ENCODE data around the gene CAPN10.

The CAPN10 gene

DNA sequence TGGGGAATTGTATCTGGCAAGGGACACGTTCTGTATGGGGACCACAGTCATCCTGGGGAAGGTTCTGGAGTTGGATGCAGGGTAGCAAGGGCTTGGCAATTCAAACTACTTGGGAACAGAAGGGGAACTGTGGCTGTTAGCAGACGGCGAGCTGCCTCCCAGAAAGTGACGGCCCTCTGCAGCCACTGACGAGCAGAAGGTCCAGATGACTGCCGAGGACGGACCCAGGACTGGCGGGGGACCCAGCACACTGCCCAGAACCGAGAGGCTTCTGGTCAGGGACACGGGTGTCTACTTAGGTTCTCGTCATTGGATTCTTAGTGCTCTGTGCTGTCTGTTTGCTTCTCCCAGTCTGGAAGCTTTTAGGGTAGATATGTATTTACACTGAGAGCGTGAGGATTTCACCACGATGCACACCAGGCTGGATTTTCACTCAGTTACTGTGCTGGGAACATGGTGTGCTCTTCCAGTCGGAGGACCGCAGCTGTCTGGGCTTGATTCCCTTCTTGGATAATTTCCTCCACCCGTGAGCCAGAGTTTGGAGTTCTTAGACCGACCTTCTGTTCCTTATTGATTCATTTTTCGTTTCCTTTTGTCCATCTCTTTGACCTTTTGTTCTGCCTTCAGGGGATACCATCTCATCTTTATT lies 52.1 kb downstream of the CAPN10 start:
- Histone ChIP-seq H3K4me1 (ENCODE audit: insufficient read depth, low read length) (no peaks in the 10 kb centered on the region), H3K9ac (ENCODE audit: low read depth, low read length) (no peak overlapping the region), H3K27me3 (ENCODE audit: insufficient read depth, low read length) (no peaks in the 10 kb centered on the region), H3K27ac (ENCODE audit: low read depth, low read length) (no peak overlapping the region), H3K36me3 (ENCODE audit: insufficient read depth, low read length) (no peaks in the 10 kb centered on the region), H3K9me3 (ENCODE audit: insufficient read depth, low read depth, low read length) (peaks cover 24% of the 10 kb centered on the region), H3K4me3 (ENCODE audit: low read length) (no peak overlapping the region)
- WGBS = 82% methylated on average over 18 of the region's 18 CpGs

DNA sequence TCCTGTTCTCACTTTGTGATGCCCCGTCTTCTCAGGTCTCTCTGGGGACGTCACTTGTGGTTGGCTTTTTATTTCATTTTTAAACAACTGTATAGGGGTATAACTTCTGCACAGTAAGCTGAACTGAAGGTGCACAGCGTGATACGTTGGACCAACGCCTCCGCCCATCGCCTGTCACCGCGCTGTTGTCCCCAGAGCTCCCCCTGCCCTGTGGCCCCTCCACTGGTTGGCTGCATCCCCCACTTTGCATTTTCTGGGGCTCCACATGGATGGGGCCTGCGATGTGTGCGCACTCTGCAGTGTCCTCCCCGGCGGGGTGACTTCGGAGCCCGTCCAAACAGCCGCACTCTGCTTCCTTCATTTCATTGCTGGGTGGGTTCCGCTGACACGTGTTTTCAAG lies 53.0 kb downstream of the CAPN10 start:
- Histone ChIP-seq H3K4me3 (ENCODE audit: low read length) (no peak overlapping the region), H3K9ac (ENCODE audit: low read depth, low read length) (no peak overlapping the region), H3K9me3 (ENCODE audit: insufficient read depth, low read depth, low read length) (peaks cover 14% of the 10 kb centered on the region), H3K27me3 (ENCODE audit: insufficient read depth, low read length) (no peaks in the 10 kb centered on the region), H3K27ac (ENCODE audit: low read depth, low read length) (no peak overlapping the region), H3K36me3 (ENCODE audit: insufficient read depth, low read length) (no peaks in the 10 kb centered on the region), H3K4me1 (ENCODE audit: insufficient read depth, low read length) (no peaks in the 10 kb centered on the region)
- WGBS = 87% methylated on average over 18 of the region's 18 CpGs

GRCh38 chr2:240640939-240641338 lies 54.4 kb downstream of the CAPN10 start:
- Histone ChIP-seq H3K27ac (ENCODE audit: low read depth, low read length) (no peak overlapping the region), H3K9ac (ENCODE audit: low read depth, low read length) (no peak overlapping the region), H3K27me3 (ENCODE audit: insufficient read depth, low read length) (no peaks in the 10 kb centered on the region), H3K4me1 (ENCODE audit: insufficient read depth, low read length) (no peaks in the 10 kb centered on the region), H3K4me3 (ENCODE audit: low read length) (no peak overlapping the region), H3K36me3 (ENCODE audit: insufficient read depth, low read length) (no peaks in the 10 kb centered on the region), H3K9me3 (ENCODE audit: insufficient read depth, low read depth, low read length) (0 out of 2 replicates have a peak, but pooled peaks cover 3% of the 10 kb centered on the region)
- 16% methylated on average over 15 of the region's 16 CpGs for WGBS

- no peak overlapping the region for H3K27ac ChIP-seq (ENCODE audit: low read depth, low read length)
- no peak overlapping the region for H3K4me3 ChIP-seq (ENCODE audit: low read length)
- no peak overlapping the region for H3K9ac ChIP-seq (ENCODE audit: low read depth, low read length)
- 86% methylated on average over 36 of the region's 36 CpGs for WGBS
- H3K9me3 ChIP-seq (ENCODE audit: insufficient read depth, low read depth, low read length) = no peaks in the 10 kb centered on the region
- no peaks in the 10 kb centered on the region for H3K36me3 ChIP-seq (ENCODE audit: insufficient read depth, low read length)
- H3K27me3 ChIP-seq (ENCODE audit: insufficient read depth, low read length) = no peaks in the 10 kb centered on the region
- no peaks in the 10 kb centered on the region for H3K4me1 ChIP-seq (ENCODE audit: insufficient read depth, low read length)
These were observed 55.7 kb downstream of the CAPN10 start for GRCh38 chr2:240642061-240642805.

GRCh38 chr2:240642806-240643092 lies 56.2 kb downstream of the CAPN10 start:
- H3K27ac ChIP-seq (ENCODE audit: low read depth, low read length) = no peak overlapping the region
- no peaks in the 10 kb centered on the region for H3K27me3 ChIP-seq (ENCODE audit: insufficient read depth, low read length)
- no peaks in the 10 kb centered on the region for H3K36me3 ChIP-seq (ENCODE audit: insufficient read depth, low read length)
- WGBS = 94% methylated on average over 11 of the region's 11 CpGs
- H3K4me3 ChIP-seq (ENCODE audit: low read length) = no peak overlapping the region
- H3K9ac ChIP-seq (ENCODE audit: low read depth, low read length) = no peak overlapping the region
- H3K9me3 ChIP-seq (ENCODE audit: insufficient read depth, low read depth, low read length) = no peaks in the 10 kb centered on the region
- H3K4me1 ChIP-seq (ENCODE audit: insufficient read depth, low read length) = no peaks in the 10 kb centered on the region

- H3K36me3 ChIP-seq (ENCODE audit: insufficient read depth, low read length) = no peaks in the 10 kb centered on the region
- H3K9me3 ChIP-seq (ENCODE audit: insufficient read depth, low read depth, low read length) = no peaks in the 10 kb centered on the region
- H3K4me1 ChIP-seq (ENCODE audit: insufficient read depth, low read length) = no peaks in the 10 kb centered on the region
- no peak overlapping the region for H3K27ac ChIP-seq (ENCODE audit: low read depth, low read length)
- WGBS = 87% methylated on average over 13 of the region's 13 CpGs
- H3K4me3 ChIP-seq (ENCODE audit: low read length) = no peak overlapping the region
- no peak overlapping the region for H3K9ac ChIP-seq (ENCODE audit: low read depth, low read length)
- H3K27me3 ChIP-seq (ENCODE audit: insufficient read depth, low read length) = no peaks in the 10 kb centered on the region
These were observed 56.7 kb downstream of the CAPN10 start for GRCh38 chr2:240643093-240643810.

- H3K4me3 ChIP-seq (ENCODE audit: low read length) = no peak overlapping the region
- no peaks in the 10 kb centered on the region for H3K9me3 ChIP-seq (ENCODE audit: insufficient read depth, low read depth, low read length)
- 89% methylated on average over 15 of the region's 15 CpGs for WGBS
- H3K27ac ChIP-seq (ENCODE audit: low read depth, low read length) = no peak overlapping the region
- no peaks in the 10 kb centered on the region for H3K36me3 ChIP-seq (ENCODE audit: insufficient read depth, low read length)
- H3K9ac ChIP-seq (ENCODE audit: low read depth, low read length) = no peak overlapping the region
- H3K4me1 ChIP-seq (ENCODE audit: insufficient read depth, low read length) = no peaks in the 10 kb centered on the region
- no peaks in the 10 kb centered on the region for H3K27me3 ChIP-seq (ENCODE audit: insufficient read depth, low read length)
These were observed 57.2 kb downstream of the CAPN10 start for GRCh38 chr2:240643811-240644150.

DNA sequence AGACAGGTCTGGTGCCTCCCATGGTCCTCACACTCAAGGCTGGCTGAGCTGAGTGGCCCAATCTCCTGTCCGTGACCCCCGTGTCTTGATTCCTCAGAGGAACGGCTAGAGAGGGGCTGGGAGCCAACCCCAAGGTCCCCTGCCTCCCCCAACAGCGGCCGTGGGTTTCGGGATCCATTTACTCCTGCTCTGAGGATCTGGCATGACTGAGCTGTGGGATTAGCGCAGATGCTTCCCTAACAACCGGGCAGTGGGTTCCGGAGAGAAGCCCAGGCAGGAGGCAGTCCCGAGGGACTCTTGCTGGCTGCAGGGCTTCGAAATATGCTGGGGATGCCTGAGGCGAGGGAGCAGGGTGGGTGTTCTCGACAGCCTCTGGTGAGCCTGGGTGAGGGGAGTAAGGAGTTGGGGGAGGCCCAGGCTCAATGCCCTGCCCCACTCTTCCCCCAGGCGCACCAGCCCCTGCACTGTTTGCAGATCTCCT lies 57.7 kb downstream of the CAPN10 start:
- Histone ChIP-seq H3K4me1 (ENCODE audit: insufficient read depth, low read length) (no peaks in the 10 kb centered on the region), H3K4me3 (ENCODE audit: low read length) (no peak overlapping the region), H3K27ac (ENCODE audit: low read depth, low read length) (no peak overlapping the region), H3K36me3 (ENCODE audit: insufficient read depth, low read length) (no peaks in the 10 kb centered on the region), H3K9me3 (ENCODE audit: insufficient read depth, low read depth, low read length) (no peaks in the 10 kb centered on the region), H3K27me3 (ENCODE audit: insufficient read depth, low read length) (no peaks in the 10 kb centered on the region), H3K9ac (ENCODE audit: low read depth, low read length) (no peak overlapping the region)
- 82% methylated on average over 14 of the region's 14 CpGs for WGBS

DNA sequence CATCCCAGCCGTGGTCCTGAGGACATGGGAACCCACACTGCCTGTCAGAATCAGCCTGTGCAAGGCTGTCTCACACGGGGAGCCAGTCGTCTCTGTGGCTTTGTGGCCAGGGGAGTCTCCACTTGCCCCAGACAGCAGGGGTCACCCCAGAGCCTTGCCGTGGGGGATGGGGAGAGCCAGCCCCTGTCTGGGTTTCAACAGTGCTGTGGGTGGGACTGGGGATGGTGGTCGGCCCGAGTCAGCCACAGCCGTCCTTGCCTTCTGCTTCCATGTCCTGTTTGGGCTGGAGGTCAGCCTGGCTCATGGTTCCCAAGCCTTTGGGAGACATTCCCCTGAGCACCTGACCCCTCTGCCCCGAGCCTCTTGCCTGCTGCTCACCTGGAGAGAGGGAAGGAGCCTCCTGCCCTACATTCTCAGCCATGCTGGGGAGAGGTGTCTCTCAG lies 58.3 kb downstream of the CAPN10 start:
- WGBS = 87% methylated on average over 8 of the region's 8 CpGs
- Histone ChIP-seq H3K4me3 (ENCODE audit: low read length) (no peak overlapping the region), H3K27ac (ENCODE audit: low read depth, low read length) (no peak overlapping the region), H3K36me3 (ENCODE audit: insufficient read depth, low read length) (no peaks in the 10 kb centered on the region), H3K9ac (ENCODE audit: low read depth, low read length) (no peak overlapping the region), H3K9me3 (ENCODE audit: insufficient read depth, low read depth, low read length) (no peaks in the 10 kb centered on the region), H3K4me1 (ENCODE audit: insufficient read depth, low read length) (no peaks in the 10 kb centered on the region), H3K27me3 (ENCODE audit: insufficient read depth, low read length) (no peaks in the 10 kb centered on the region)

- no peak overlapping the region for H3K4me3 ChIP-seq (ENCODE audit: low read length)
- H3K36me3 ChIP-seq (ENCODE audit: insufficient read depth, low read length) = no peaks in the 10 kb centered on the region
- no peaks in the 10 kb centered on the region for H3K4me1 ChIP-seq (ENCODE audit: insufficient read depth, low read length)
- H3K9me3 ChIP-seq (ENCODE audit: insufficient read depth, low read depth, low read length) = no peaks in the 10 kb centered on the region
- no peak overlapping the region for H3K9ac ChIP-seq (ENCODE audit: low read depth, low read length)
- 91% methylated on average over 10 of the region's 10 CpGs for WGBS
- H3K27ac ChIP-seq (ENCODE audit: low read depth, low read length) = no peak overlapping the region
- no peaks in the 10 kb centered on the region for H3K27me3 ChIP-seq (ENCODE audit: insufficient read depth, low read length)
These were observed 58.8 kb downstream of the CAPN10 start for GRCh38 chr2:240645346-240645745.

DNA sequence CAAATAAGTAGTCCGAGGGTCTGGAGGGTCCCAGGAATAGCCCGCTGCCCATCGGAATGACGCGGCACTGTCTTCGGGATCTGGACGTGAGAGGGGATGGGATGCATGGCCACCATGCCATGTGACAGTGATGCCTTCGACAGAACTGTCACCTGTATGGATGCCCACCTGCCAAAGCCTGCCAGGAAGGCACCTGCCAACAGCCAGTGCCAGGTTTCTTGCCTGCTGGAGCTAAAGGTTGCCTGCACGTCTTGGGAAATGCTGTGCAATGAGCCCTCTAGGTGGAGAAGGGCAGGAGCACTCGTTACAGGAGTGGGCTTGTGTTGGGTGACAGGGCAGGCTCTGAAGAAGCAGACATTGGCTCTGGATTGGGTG lies 59.3 kb downstream of the CAPN10 start:
- no peak overlapping the region for H3K4me3 ChIP-seq (ENCODE audit: low read length)
- no peaks in the 10 kb centered on the region for H3K9me3 ChIP-seq (ENCODE audit: insufficient read depth, low read depth, low read length)
- H3K27ac ChIP-seq (ENCODE audit: low read depth, low read length) = no peak overlapping the region
- no peak overlapping the region for H3K9ac ChIP-seq (ENCODE audit: low read depth, low read length)
- no peaks in the 10 kb centered on the region for H3K4me1 ChIP-seq (ENCODE audit: insufficient read depth, low read length)
- no peaks in the 10 kb centered on the region for H3K27me3 ChIP-seq (ENCODE audit: insufficient read depth, low read length)
- WGBS = 89% methylated on average over 10 of the region's 10 CpGs
- no peaks in the 10 kb centered on the region for H3K36me3 ChIP-seq (ENCODE audit: insufficient read depth, low read length)

Measured in HUES64 (cell line).